HFFc6 (cell line): Measurements from ENCODE around the gene DDX1. TPM values are rescaled to one million over a fixed set of nuclear protein-coding genes. Genes with fewer than 3 reads are reported as not detected.

Experiments used
- DNase-seq: peaks from one replicate; pipeline ENCODE4 v3.0.0-alpha.2; 2018
- H3K27ac Mint-ChIP-seq: 2 replicates; pipeline ENCODE4 v1.8.0; 2020; ENCODE audit warnings: mild to moderate bottlenecking, mixed read lengths
- H3K27me3 Mint-ChIP-seq: 2 replicates; pipeline ENCODE4 v1.8.0; 2021; ENCODE audit warnings: mild to moderate bottlenecking, moderate library complexity, mixed read lengths; ENCODE audit not compliant: insufficient read depth
- H3K36me3 Mint-ChIP-seq: 2 replicates; pipeline ENCODE4 v1.8.0; 2021; ENCODE audit warnings: low read depth, mixed read lengths
- H3K4me1 Mint-ChIP-seq: 2 replicates; pipeline ENCODE4 v1.8.0; 2020; ENCODE audit warnings: low read depth, mixed read lengths
- H3K4me3 Mint-ChIP-seq: 2 replicates; pipeline ENCODE4 v1.8.0; 2020; ENCODE audit warnings: mild to moderate bottlenecking, moderate library complexity, mixed read lengths
- H3K9me3 Mint-ChIP-seq: 2 replicates; pipeline ENCODE4 v1.8.0; 2020; ENCODE audit warnings: mild to moderate bottlenecking, mixed read lengths
- total RNA-seq, 6 experiments: library from RNA; stranded (reverse); fragmentation: NEBNext Ultra II Directional; extraction: Animal tissue kit (Norgen Biotek cat#: 25700); gene quantifications; 2 replicates in 1 of 6; 3 replicates in 5 of 6; pipeline ENCODE4 v1.2.3, GENCODE V29; 2021
- TF ChIP-seq, protein P1 (sequence below): fragments of 200-600 bp; sonication (generic); IDR thresholded peaks from 2 replicates; pipeline ENCODE4 v1.5.0; 2021; ENCODE audit warnings: antibody characterized with exemption, mild to moderate bottlenecking

The DDX1 gene
- total RNA-seq, 6 experiments from 2014 or later: 111 to 123 (median 113) TPM

DNA sequence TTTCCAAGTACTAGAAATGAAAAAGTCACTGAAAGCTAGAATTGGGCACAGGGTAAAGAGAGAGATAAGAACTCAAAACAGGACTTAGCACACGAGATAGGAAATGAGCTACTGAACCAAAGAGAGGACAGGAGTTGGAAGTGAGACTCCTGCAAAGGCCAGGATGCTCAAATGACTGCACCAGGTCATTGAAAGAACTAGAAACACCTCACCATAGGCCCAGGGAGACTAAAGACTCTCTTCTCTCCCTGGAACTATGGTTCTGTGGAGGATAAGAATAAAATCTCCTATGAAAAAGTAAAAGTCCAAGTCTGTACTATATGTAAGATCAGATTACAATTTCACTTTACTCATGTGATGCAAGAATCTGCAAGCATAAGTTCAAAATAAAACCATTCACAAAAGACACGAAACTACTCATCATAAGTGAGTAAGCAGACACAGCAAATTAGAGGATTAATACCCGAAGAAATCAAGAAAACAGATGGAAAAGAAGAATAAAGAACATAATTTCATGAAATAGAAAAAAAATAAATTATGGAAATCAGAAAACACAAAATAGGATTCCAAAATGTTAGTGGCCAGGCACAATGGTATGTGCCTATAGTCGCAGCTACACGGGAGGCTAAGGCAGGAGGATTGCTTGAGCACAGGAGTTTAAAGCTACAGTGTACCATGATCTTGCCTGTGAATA lies 37.0 kb upstream of the DDX1 start:
- Mint-ChIP-seq H3K9me3 (no peaks in the 10 kb centered on the region), H3K27me3 (no peaks in the 10 kb centered on the region), H3K36me3 (peaks cover 5% of the 10 kb centered on the region; the same call in 1 of the 2 replicates), H3K27ac (no peak overlapping the region), H3K4me1 (peaks cover 14% of the 10 kb centered on the region), H3K4me3 (no peak overlapping the region)
- TF ChIP-seq, protein P1, sequence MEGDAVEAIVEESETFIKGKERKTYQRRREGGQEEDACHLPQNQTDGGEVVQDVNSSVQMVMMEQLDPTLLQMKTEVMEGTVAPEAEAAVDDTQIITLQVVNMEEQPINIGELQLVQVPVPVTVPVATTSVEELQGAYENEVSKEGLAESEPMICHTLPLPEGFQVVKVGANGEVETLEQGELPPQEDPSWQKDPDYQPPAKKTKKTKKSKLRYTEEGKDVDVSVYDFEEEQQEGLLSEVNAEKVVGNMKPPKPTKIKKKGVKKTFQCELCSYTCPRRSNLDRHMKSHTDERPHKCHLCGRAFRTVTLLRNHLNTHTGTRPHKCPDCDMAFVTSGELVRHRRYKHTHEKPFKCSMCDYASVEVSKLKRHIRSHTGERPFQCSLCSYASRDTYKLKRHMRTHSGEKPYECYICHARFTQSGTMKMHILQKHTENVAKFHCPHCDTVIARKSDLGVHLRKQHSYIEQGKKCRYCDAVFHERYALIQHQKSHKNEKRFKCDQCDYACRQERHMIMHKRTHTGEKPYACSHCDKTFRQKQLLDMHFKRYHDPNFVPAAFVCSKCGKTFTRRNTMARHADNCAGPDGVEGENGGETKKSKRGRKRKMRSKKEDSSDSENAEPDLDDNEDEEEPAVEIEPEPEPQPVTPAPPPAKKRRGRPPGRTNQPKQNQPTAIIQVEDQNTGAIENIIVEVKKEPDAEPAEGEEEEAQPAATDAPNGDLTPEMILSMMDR: no peak
- no peak for DNase-seq

DNA sequence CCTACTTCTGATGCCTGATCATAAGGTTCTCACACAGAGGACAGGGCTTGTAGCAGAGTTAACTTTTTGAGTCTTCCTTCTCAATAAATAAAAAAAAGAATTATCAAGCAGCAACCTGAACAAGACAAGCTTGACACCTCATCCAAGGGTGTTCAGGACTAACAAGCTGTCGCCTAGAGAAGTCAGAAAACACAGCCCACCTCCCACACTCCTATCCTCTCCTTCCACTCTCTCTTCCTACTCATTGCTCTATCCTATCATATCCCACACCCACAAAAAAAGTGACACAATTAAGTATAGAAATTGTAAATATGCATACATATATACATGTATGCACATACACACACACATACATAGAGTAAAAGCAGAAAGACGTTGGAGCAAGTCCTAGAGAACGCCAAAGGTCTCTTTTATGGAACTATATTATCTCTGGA lies 35.9 kb upstream of the DDX1 start:
- H3K27ac Mint-ChIP-seq: no peak overlapping the region
- no peak for DNase-seq
- H3K4me3 Mint-ChIP-seq: no peak overlapping the region
- no peaks in the 10 kb centered on the region; the same call in 1 of the 2 replicates for H3K27me3 Mint-ChIP-seq
- TF ChIP-seq, protein P1: no peak
- H3K36me3 Mint-ChIP-seq: peaks cover 5% of the 10 kb centered on the region; the same call in 1 of the 2 replicates
- H3K4me1 Mint-ChIP-seq: peaks cover 20% of the 10 kb centered on the region
- no peaks in the 10 kb centered on the region for H3K9me3 Mint-ChIP-seq

DNA sequence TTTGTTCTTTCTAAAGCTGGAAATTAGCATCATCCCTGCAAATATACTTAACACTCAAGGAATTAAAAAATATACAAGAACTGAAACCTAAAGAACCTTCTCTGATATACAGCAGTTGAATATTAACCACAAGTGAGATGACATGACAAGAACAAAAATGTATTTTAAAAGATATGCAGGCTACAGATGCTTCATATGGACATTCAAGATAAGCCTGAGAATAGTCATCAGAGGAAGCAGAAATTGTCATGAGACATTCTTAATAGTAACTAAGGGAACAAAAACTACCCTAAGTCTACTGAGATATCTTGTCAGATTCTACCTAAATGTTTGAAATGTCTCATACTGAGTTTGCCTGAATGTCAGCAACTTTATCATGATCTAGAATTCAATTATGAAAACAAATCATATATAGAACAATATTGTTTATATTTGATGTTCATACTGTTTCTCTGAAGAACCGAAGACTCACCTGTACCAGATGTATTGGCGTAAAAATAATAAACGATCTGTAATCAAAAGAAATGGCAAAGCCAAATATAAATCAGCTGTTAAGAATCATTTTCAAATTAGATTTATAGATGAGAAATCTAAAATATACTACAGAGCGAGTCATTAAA lies 35.2 kb upstream of the DDX1 start:
- Mint-ChIP-seq H3K9me3 (no peaks in the 10 kb centered on the region), H3K4me1 (peaks cover 22% of the 10 kb centered on the region), H3K36me3 (peaks cover 5% of the 10 kb centered on the region; the same call in 1 of the 2 replicates), H3K4me3 (no peak overlapping the region), H3K27ac (no peak overlapping the region), H3K27me3 (no peaks in the 10 kb centered on the region; the same call in 1 of the 2 replicates)
- TF ChIP-seq, protein P1: no peak
- no peak for DNase-seq

DNA sequence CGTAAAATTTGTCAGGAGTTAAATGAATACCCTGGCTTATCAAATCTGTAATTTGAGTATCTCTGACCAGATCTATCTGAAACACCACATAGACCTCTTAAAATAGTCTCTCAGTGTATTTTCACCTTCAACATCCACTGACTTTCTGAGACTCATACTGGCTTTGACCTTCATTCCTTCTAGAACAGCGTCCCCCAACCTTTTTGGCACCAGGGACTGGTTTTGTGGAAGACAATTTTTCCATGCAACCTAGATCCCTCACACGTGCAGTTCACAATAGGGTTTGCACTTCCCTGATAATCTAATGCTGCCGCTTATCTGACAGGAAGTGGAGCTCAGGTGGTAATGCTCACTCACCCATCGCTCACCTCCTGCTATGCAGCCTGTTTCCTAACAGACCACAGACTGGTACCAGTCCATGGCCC lies 33.8 kb upstream of the DDX1 start:
- TF ChIP-seq, protein P1: no peak
- Mint-ChIP-seq H3K4me3 (no peak overlapping the region), H3K9me3 (no peaks in the 10 kb centered on the region), H3K27ac (peak overlapping the region; percentile 14; the same call in 1 of the 2 replicates), H3K36me3 (no peaks in the 10 kb centered on the region), H3K4me1 (peaks cover 36% of the 10 kb centered on the region), H3K27me3 (no peaks in the 10 kb centered on the region; the same call in 1 of the 2 replicates)
- DNase-seq: no peak

DNA sequence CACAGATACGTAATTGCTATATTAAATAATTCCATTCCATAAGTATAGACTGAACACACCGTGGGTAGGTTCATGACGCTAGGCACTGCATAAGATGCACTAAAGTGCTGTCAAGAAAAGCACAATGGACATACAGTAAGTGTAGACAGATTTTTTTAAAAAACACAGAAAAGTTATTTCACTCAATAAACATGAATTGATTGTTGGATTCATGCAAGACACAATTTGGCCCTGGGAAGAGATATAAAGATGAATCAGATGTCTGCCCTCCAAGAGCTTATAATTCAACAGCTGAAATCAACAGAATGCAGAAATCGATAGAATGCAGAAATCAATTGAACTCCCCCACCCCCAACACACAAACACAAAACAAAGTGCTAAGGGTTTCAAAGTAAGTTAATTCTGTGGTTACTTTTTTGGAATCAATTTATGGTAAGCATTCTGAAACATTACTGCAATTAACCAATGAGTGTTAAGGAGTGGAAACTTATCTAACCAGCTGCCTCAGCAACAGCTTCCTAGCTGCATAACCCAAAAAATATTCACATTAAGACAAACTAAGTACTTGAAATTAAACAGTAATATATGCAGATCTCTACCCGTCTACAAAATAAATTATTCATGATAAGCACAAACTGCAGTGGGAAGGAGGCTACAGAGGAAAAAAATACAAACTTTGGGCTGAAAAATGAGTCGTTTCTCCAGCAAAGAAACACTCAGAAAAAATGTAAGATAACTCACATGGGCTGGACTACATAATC lies 32.1 kb upstream of the DDX1 start:
- peaks cover 37% of the 10 kb centered on the region for H3K4me1 Mint-ChIP-seq
- H3K27me3 Mint-ChIP-seq: no peaks in the 10 kb centered on the region; the same call in 1 of the 2 replicates
- DNase-seq: no peak
- TF ChIP-seq, protein P1: no peak
- peak overlapping the region; percentile 99 for H3K27ac Mint-ChIP-seq
- no peaks in the 10 kb centered on the region for H3K9me3 Mint-ChIP-seq
- peak overlapping the region; percentile 96 for H3K4me3 Mint-ChIP-seq
- H3K36me3 Mint-ChIP-seq: no peaks in the 10 kb centered on the region
